Measurements from ENCODE around the gene SUCLA2.
A peak's percentile ranks its signal among the peaks of the same experiment; 100 is the strongest.

The SUCLA2 gene

GRCh38 chr13:48010698-48011097 lies 9.6 kb upstream of the SUCLA2 start:
- TF ChIP-seq, protein P1, sequence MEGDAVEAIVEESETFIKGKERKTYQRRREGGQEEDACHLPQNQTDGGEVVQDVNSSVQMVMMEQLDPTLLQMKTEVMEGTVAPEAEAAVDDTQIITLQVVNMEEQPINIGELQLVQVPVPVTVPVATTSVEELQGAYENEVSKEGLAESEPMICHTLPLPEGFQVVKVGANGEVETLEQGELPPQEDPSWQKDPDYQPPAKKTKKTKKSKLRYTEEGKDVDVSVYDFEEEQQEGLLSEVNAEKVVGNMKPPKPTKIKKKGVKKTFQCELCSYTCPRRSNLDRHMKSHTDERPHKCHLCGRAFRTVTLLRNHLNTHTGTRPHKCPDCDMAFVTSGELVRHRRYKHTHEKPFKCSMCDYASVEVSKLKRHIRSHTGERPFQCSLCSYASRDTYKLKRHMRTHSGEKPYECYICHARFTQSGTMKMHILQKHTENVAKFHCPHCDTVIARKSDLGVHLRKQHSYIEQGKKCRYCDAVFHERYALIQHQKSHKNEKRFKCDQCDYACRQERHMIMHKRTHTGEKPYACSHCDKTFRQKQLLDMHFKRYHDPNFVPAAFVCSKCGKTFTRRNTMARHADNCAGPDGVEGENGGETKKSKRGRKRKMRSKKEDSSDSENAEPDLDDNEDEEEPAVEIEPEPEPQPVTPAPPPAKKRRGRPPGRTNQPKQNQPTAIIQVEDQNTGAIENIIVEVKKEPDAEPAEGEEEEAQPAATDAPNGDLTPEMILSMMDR (conservative IDR thresholded peaks at IDR 0.05), result no peak
- no peak overlapping the region for H3K27ac ChIP-seq

GRCh38 chr13:48009284-48009683 lies 8.2 kb upstream of the SUCLA2 start:
- TF ChIP-seq, protein P1 (conservative IDR thresholded peaks at IDR 0.05), result no peak
- H3K27ac ChIP-seq, result no peak overlapping the region

DNA sequence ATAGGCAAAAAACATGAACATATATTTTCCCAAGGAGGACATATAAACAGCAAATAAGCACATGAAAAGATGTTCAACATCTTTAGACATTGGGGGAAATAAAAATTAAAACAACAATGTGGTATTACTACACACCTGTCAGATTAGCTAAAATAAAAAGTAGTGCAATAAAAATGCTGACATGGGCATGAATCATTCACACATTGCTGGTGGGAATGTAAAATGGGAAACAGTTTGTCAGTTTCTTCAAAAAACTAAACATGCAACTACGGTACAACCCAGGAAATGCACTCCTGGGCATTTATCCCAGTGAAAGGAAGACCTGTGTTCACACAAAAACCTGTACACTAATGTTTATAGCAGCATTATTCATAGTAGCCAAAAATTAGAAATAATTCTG lies 5.3 kb upstream of the SUCLA2 start:
- TF ChIP-seq, protein P1 (conservative IDR thresholded peaks at IDR 0.05), result no peak

DNA sequence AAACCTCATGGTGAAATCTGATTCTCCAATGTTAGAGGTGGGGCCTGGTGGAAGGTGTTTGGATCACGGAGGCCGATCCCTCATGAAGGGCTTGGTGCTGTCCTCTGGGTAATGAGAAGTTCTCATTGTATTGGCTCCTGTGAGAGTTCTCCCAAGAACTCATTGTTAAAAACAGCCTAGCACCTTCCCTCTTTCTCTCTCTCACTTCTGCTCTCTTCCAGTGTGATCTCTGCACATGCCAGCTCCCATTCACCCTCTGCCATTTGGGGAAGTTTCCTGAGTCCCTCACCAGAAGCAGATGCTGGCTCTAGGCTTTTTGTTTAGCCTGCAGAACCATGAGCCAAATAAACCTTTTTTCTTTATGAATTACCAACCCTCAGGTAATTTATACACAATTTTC lies 3.1 kb upstream of the SUCLA2 start:
- no peak overlapping the region for H3K27ac ChIP-seq
- TF ChIP-seq, protein P1 (conservative IDR thresholded peaks at IDR 0.05), result no peak

More for the DNA sequence above, 5.3 kb upstream of the SUCLA2 start:
- no peak overlapping the region for H3K27ac ChIP-seq

- H3K27ac ChIP-seq, result peak overlapping the region; percentile 72; the same call in 1 of the 2 replicates
Measured at GRCh38 chr13:48001999-48002398, 926 bp upstream of the SUCLA2 start.

GRCh38 chr13:48000559-48001113 lies 437 bp downstream of the SUCLA2 start:
- TF ChIP-seq, protein P1 (conservative IDR thresholded peaks at IDR 0.05), result no peak
- H3K27ac ChIP-seq, result peak overlapping the region; percentile 72; the same call in 1 of the 2 replicates

DNA sequence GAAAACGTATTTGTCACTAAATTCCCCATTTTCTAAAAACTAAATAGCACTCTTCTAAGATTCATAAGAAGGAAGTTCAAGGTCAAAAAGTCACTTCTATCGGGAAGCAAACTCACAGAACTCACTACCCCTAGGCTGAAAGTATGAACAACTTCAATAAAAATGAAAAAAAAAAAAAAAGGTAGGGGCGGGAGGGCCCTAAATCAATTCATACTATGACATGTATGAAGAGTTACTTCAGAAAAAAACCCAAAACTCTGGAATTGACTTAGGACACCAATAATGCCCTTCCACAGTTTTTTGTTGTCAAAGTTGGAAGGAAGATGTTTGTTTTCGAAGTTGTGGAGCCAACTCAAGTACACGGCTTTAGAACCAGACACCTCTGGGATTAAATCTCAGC lies 1.1 kb downstream of the SUCLA2 start:
- TF ChIP-seq, protein P1 (conservative IDR thresholded peaks at IDR 0.05), result no peak
- no peak overlapping the region for H3K27ac ChIP-seq

- no peak overlapping the region for H3K27ac ChIP-seq
- TF ChIP-seq, protein P1 (conservative IDR thresholded peaks at IDR 0.05), result no peak
Measured at GRCh38 chr13:47997384-47997783, 3.7 kb downstream of the SUCLA2 start.

All from VCaP (cell line).